ENCODE measurements around the gene MUC6.

DNA sequence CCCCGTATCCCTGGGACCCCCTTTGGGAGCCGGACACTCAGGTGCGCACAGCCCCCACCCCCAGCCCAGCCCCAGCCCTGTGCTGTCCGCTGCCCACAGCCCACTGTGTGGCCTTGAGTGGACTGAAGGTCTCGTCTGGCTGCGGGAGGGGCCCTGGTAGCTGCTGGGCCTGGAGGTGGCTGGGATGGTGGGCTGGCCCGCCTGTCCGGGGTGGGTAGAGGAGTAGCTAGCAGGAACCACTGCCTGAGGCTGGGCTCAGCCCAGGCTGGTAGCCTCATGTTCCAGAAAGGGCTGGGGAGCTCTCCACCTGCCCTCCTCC, 4.6 kb upstream of the MUC6 start:
- TF ChIP-seq REST (IDR thresholded peaks at IDR 0.05; ENCODE audit: low read depth, low read length) (no peak), SIN3A (IDR thresholded peaks at IDR 0.05; ENCODE audit: borderline replicate concordance, low read depth, low read length) (no peak), CTCF (IDR thresholded peaks at IDR 0.05) (no peak), RAD21 (IDR thresholded peaks at IDR 0.05; ENCODE audit: low read length) (no peak), POLR2AphosphoS5 (IDR thresholded peaks at IDR 0.05; ENCODE audit: low read depth, low read length) (no peak), NFIC (IDR thresholded peaks at IDR 0.05; ENCODE audit: borderline replicate concordance) (no peak), EZH2phosphoT487 (IDR thresholded peaks at IDR 0.05; ENCODE audit: borderline replicate concordance, low read depth) (no peak)
- TF ChIP-seq, protein P1, sequence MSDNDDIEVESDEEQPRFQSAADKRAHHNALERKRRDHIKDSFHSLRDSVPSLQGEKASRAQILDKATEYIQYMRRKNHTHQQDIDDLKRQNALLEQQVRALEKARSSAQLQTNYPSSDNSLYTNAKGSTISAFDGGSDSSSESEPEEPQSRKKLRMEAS (IDR thresholded peaks at IDR 0.05; ENCODE audit: low read depth), result no peak

Data from SK-N-SH (cell line).